Natural killer cell (primary cell): ENCODE measurements around the gene ZFYVE19. TPM values are rescaled to one million over a fixed set of nuclear protein-coding genes. Genes with fewer than 3 reads are reported as not detected.
A peak's percentile ranks its signal among the peaks of the same experiment; 100 is the strongest.

Experiments used
- ATAC-seq, 3 donors: fragments of 150-1000 bp in 2 of 3; fragments of 200-7000 bp in 1 of 3; cut with Tn5 transposase; 1 replicate in 1 of 3; 2 replicates in 2 of 3; pipeline ENCODE4 v1.10.0; 2021; ENCODE audit warnings: mild to moderate bottlenecking in 2 of 3, moderate library complexity in 2 of 3
- DNase-seq, 2 donors: peaks; one replicate each; pipeline versions ENCODE4 v3.0.0 to v3.0.0-alpha.2; 2013 to 2021; ENCODE audit warnings: mixed read lengths in 1 of 2
- H3K27ac ChIP-seq: one replicate; pipeline ENCODE4 v1.5.1; 2013; ENCODE audit warnings: mild to moderate bottlenecking, low read length
- H3K27me3 ChIP-seq: one replicate; pipeline ENCODE4 v1.6.1; 2013; ENCODE audit warnings: low read length; ENCODE audit not compliant: control insufficient read depth, insufficient read depth
- H3K36me3 ChIP-seq: one replicate; pipeline ENCODE4 v1.6.1; 2013; ENCODE audit warnings: low read length; ENCODE audit not compliant: control insufficient read depth, insufficient read depth
- H3K4me1 ChIP-seq: one replicate; pipeline ENCODE4 v1.6.1; 2013; ENCODE audit warnings: low read length; ENCODE audit not compliant: control insufficient read depth, insufficient read depth
- H3K4me3 ChIP-seq: one replicate; pipeline ENCODE4 v1.5.1; 2013; ENCODE audit warnings: low read length
- H3K9me3 ChIP-seq: one replicate; pipeline ENCODE4 v1.6.1; 2013; ENCODE audit warnings: low read length; ENCODE audit not compliant: control insufficient read depth, insufficient read depth
- H3K27ac Mint-ChIP-seq, 2 donors: one replicate each; pipeline ENCODE4 v1.8.0; 2022; ENCODE audit warnings: mild to moderate bottlenecking in 2 of 2, mixed read lengths in 2 of 2, moderate library complexity in 1 of 2
- H3K27me3 Mint-ChIP-seq, 2 donors: one replicate each; pipeline ENCODE4 v1.8.0; 2022; ENCODE audit warnings: low read depth in 2 of 2, mixed read lengths in 2 of 2
- H3K36me3 Mint-ChIP-seq: one replicate; pipeline ENCODE4 v1.8.0; 2022; ENCODE audit warnings: mixed read lengths
- H3K4me1 Mint-ChIP-seq, 2 donors: one replicate each; pipeline ENCODE4 v1.8.0; 2022; ENCODE audit warnings: mixed read lengths in 2 of 2
- H3K4me3 Mint-ChIP-seq: one replicate; pipeline ENCODE4 v1.8.0; 2022; ENCODE audit warnings: mild to moderate bottlenecking, moderate library complexity, mixed read lengths
- H3K9me3 Mint-ChIP-seq, 2 donors: one replicate each; pipeline ENCODE4 v1.8.0; 2022; ENCODE audit warnings: mixed read lengths in 2 of 2
- WGBS: methylation state at CpG from one replicate; pipeline ENCODE4 v1.1.7; 2013; ENCODE audit warnings: missing lambda C conversion rate; ENCODE audit not compliant: insufficient coverage; 5-methylcytosine and 5-hydroxymethylcytosine counted together
- intact Hi-C: fragments of 100-400 bp; cut with micrococcal nuclease; formaldehyde crosslinking; loops from one replicate; pipeline ENCODE4 v1.14.2; 2022
- total RNA-seq, 4 donors: library from RNA; stranded (reverse); fragments of 120-200 nt in 1 of 4; gene quantifications; one replicate each; pipeline versions ENCODE4 v1.2.3 to v1.2.4, GENCODE V29; 2013 to 2022
- TF ChIP-seq, protein P1 (sequence below): fragments of 200-600 bp; IDR thresholded peaks from one replicate; pipeline ENCODE4 v1.8.0; 2022; ENCODE audit warnings: antibody characterized with exemption

ZFYVE19 gene
- total RNA-seq, 3 donors from 2014 or later (not counting 1 experiment from before 2014, with no cell fraction given) = 16.4 to 19.7 (median 18.5) TPM

DNA sequence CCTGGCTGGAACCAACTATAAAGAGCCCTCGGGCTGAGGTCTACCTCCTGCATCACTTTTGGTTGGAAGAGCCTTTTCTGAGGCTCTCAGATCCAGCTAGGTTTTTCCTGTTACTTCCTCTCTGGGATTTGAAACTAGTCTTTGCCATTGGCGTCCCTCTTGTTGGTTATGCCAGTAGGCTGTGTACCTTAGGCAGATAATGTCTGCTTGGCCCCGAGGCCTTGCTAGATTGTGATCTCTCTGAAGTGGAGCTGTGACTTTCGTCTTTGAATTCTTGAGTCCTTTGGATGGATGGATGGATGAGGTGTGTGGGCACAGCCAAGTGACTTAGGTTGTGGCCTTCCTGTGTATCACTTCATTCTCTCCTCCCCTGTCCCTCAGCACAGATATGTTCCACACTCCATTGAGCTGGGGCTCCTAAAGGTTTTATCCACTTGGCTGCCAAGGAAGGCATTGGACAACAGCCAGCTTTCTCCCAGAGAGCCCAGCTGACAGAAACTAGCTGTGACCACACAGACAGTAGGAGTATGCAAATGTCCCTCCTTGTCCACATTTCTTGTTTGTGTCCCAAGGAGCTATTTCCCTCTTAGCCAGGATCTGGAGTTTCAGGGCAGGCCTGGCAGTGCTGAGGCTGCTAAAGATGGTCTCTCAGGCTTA, 8.3 kb downstream of the ZFYVE19 start:
- Histone ChIP-seq H3K27me3 (no peaks in the 10 kb centered on the region), H3K4me1 (no peaks in the 10 kb centered on the region), H3K27ac (no peak overlapping the region), H3K36me3 (peaks cover 21% of the 10 kb centered on the region), H3K4me3 (no peak overlapping the region), H3K9me3 (no peaks in the 10 kb centered on the region)
- Mint-ChIP-seq H3K27me3 (no peaks in the 10 kb centered on the region), H3K36me3 (no peaks in the 10 kb centered on the region), H3K9me3 (no peaks in the 10 kb centered on the region), H3K4me3 (no peak overlapping the region), H3K27ac (peak overlapping the region in 1 of 2 donors; percentile 10), H3K4me1 (no peaks in the 10 kb centered on the region)
- ATAC-seq = no peak
- intact Hi-C loops = no loop called here
- TF ChIP-seq, protein P1, sequence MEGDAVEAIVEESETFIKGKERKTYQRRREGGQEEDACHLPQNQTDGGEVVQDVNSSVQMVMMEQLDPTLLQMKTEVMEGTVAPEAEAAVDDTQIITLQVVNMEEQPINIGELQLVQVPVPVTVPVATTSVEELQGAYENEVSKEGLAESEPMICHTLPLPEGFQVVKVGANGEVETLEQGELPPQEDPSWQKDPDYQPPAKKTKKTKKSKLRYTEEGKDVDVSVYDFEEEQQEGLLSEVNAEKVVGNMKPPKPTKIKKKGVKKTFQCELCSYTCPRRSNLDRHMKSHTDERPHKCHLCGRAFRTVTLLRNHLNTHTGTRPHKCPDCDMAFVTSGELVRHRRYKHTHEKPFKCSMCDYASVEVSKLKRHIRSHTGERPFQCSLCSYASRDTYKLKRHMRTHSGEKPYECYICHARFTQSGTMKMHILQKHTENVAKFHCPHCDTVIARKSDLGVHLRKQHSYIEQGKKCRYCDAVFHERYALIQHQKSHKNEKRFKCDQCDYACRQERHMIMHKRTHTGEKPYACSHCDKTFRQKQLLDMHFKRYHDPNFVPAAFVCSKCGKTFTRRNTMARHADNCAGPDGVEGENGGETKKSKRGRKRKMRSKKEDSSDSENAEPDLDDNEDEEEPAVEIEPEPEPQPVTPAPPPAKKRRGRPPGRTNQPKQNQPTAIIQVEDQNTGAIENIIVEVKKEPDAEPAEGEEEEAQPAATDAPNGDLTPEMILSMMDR = no peak
- 98% methylated on average over 4 of the region's 4 CpGs for WGBS
- DNase-seq = no peak

DNA sequence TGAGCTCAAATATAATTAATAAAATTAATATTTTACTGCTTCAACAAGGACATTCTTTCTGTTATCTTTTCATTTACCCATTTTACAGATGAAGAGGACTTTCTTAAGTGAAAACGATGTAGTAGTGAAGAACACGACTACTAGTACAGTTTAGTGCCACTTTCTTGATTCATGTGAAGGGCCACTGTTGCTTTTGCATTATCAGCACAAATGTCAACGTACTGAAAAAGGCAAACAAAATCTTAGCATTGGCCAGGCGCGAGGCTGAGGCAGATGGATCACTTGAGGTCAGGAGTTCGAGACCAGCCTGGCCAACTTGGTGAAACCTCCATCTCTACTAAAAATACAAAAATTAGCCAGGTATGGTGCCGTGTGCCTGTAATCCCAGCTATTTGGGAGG, 12.2 kb downstream of the ZFYVE19 start:
- peaks cover 6% of the 10 kb centered on the region for H3K36me3 ChIP-seq
- TF ChIP-seq, protein P1 = no peak
- Mint-ChIP-seq H3K27me3 (no peaks in the 10 kb centered on the region), H3K4me1 (no peaks in the 10 kb centered on the region), H3K9me3 (no peaks in the 10 kb centered on the region), H3K36me3 (no peaks in the 10 kb centered on the region), H3K27ac (no peak overlapping the region), H3K4me3 (no peak overlapping the region)
- H3K27me3 ChIP-seq = no peaks in the 10 kb centered on the region
- no peaks in the 10 kb centered on the region for H3K4me1 ChIP-seq
- intact Hi-C loops = no loop called here
- ATAC-seq (no peak), DNase-seq (no peak)
- no peaks in the 10 kb centered on the region for H3K9me3 ChIP-seq
- 98% methylated on average over 7 of the region's 7 CpGs for WGBS
- H3K4me3 ChIP-seq = no peak overlapping the region
- H3K27ac ChIP-seq = no peak overlapping the region

DNA sequence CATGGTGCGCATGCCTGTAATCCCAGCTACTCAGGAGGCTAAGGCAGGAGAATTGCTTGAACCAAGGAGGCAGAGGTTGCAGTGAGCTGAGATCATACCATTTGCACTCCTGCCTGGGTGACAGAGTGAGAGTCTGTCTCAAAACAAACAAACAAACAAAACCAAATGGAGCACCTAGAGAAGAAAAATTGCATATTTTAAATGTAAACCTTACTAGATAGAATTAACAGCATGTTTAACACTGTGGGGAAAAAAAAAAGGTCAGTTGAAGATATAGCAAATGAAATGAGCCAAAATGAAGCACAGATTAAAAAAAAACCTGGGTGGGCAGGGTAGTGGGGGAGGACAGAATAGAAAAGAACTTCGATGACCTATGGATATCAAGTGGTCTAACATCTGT, 14.3 kb downstream of the ZFYVE19 start:
- DNase-seq (no peak), ATAC-seq (no peak)
- no peak overlapping the region for H3K4me3 Mint-ChIP-seq
- H3K36me3 Mint-ChIP-seq = no peaks in the 10 kb centered on the region
- intact Hi-C loops = no loop called here
- no peaks in the 10 kb centered on the region for H3K27me3 Mint-ChIP-seq
- Histone ChIP-seq H3K9me3 (no peaks in the 10 kb centered on the region), H3K4me1 (no peaks in the 10 kb centered on the region), H3K4me3 (no peak overlapping the region), H3K27me3 (no peaks in the 10 kb centered on the region), H3K27ac (no peak overlapping the region), H3K36me3 (no peaks in the 10 kb centered on the region)
- no peaks in the 10 kb centered on the region for H3K9me3 Mint-ChIP-seq
- TF ChIP-seq, protein P1 = no peak
- H3K27ac Mint-ChIP-seq = no peak overlapping the region
- WGBS = 88% methylated on average over 2 of the region's 2 CpGs
- H3K4me1 Mint-ChIP-seq = no peaks in the 10 kb centered on the region
